H9 (cell line): ENCODE data around the gene ANKRA2. TPM values are rescaled to one million over a fixed set of nuclear protein-coding genes. Genes with fewer than 3 reads are reported as not detected.

Source experiments
- DNase-seq: peaks from one replicate; pipeline ENCODE4 v3.0.0-alpha.2; 2017
- H2AFZ ChIP-seq: one replicate; pipeline ENCODE4 v1.6.1; 2013; ENCODE audit warnings: mild to moderate bottlenecking, low read length, control low read depth, moderate library complexity
- H2AK5ac ChIP-seq: 2 replicates; pipeline ENCODE4 v1.6.1; 2013; ENCODE audit warnings: low read length, control low read depth, mixed read lengths; ENCODE audit not compliant: insufficient read length
- H2BK120ac ChIP-seq: one replicate; pipeline ENCODE4 v1.6.1; 2013; ENCODE audit warnings: low read depth, mild to moderate bottlenecking, low read length, control low read depth, inconsistent platforms; ENCODE audit not compliant: poor library complexity, severe bottlenecking
- H2BK12ac ChIP-seq: 2 replicates; pipeline ENCODE4 v1.6.1; 2013; ENCODE audit warnings: low read length, control low read depth, mixed read lengths, low read depth; ENCODE audit not compliant: insufficient read length
- H2BK15ac ChIP-seq: 2 replicates; pipeline ENCODE4 v1.6.1; 2013; ENCODE audit warnings: low read depth, low read length, control low read depth
- H2BK20ac ChIP-seq: one replicate; pipeline ENCODE4 v1.6.1; 2013; ENCODE audit warnings: low read depth, mild to moderate bottlenecking, low read length, control low read depth, inconsistent platforms; ENCODE audit not compliant: poor library complexity, severe bottlenecking
- H2BK5ac ChIP-seq: 2 replicates; pipeline ENCODE4 v1.6.1; 2013; ENCODE audit warnings: low read length, control low read depth, mixed read lengths; ENCODE audit not compliant: insufficient read length
- H3K14ac ChIP-seq: 2 replicates; pipeline ENCODE4 v1.6.1; 2013; ENCODE audit warnings: low read length, control low read depth; ENCODE audit not compliant: insufficient read depth
- H3K18ac ChIP-seq: 2 replicates; pipeline ENCODE4 v1.6.1; 2013; ENCODE audit warnings: low read depth, mild to moderate bottlenecking, mixed read lengths, low read length, control low read depth; ENCODE audit not compliant: insufficient read length
- H3K23ac ChIP-seq: 2 replicates; pipeline ENCODE4 v1.6.1; 2013; ENCODE audit warnings: low read length, control low read depth, mixed read lengths, low read depth; ENCODE audit not compliant: insufficient read length
- H3K23me2 ChIP-seq: 2 replicates; pipeline ENCODE4 v1.6.1; 2013; ENCODE audit warnings: low read depth, mild to moderate bottlenecking, mixed read lengths, low read length, control low read depth; ENCODE audit not compliant: insufficient read length, poor library complexity, severe bottlenecking
- H3K27ac ChIP-seq: 2 replicates; pipeline ENCODE4 v1.5.1; 2013; ENCODE audit warnings: low read length, control low read depth, mixed read lengths, low read depth; ENCODE audit not compliant: insufficient read length
- H3K27me3 ChIP-seq: 2 replicates; pipeline ENCODE4 v1.6.1; 2013; ENCODE audit warnings: low read length, control low read depth, inconsistent platforms; ENCODE audit not compliant: insufficient read depth
- H3K4ac ChIP-seq: 2 replicates; pipeline ENCODE4 v1.6.1; 2013; ENCODE audit warnings: low read depth, mild to moderate bottlenecking, control low read depth, inconsistent platforms, low read length, moderate library complexity
- H3K4me1 ChIP-seq: 2 replicates; pipeline ENCODE4 v1.6.1; 2013; ENCODE audit warnings: low read length, control low read depth, inconsistent platforms; ENCODE audit not compliant: insufficient read depth
- H3K4me2 ChIP-seq: 2 replicates; pipeline ENCODE4 v1.6.1; 2013; ENCODE audit warnings: low read length, control low read depth, mixed read lengths; ENCODE audit not compliant: insufficient read length, insufficient read depth
- H3K56ac ChIP-seq: 2 replicates; pipeline ENCODE4 v1.6.1; 2013; ENCODE audit warnings: low read depth, mild to moderate bottlenecking, mixed read lengths, low read length, control low read depth; ENCODE audit not compliant: insufficient read length
- H3K79me1 ChIP-seq: 2 replicates; pipeline ENCODE4 v1.6.1; 2013; ENCODE audit warnings: low read depth, mild to moderate bottlenecking, moderate library complexity, low read length, control low read depth, inconsistent platforms; ENCODE audit not compliant: insufficient read depth, poor library complexity, severe bottlenecking
- H3K79me2 ChIP-seq: 2 replicates; pipeline ENCODE4 v1.6.1; 2013; ENCODE audit warnings: low read length, control low read depth, inconsistent platforms; ENCODE audit not compliant: insufficient read depth
- H3K9ac ChIP-seq: 2 replicates; pipeline ENCODE4 v1.6.1; 2013; ENCODE audit warnings: low read length, control low read depth, mixed read lengths; ENCODE audit not compliant: insufficient read length; ENCODE audit errors: extremely low read depth
- H3K9me3 ChIP-seq: one replicate; pipeline ENCODE4 v1.6.1; 2013; ENCODE audit warnings: low read depth, low read length, inconsistent platforms; ENCODE audit not compliant: control insufficient read depth
- H3T11ph ChIP-seq: one replicate; pipeline ENCODE4 v1.6.1; 2013; ENCODE audit warnings: mild to moderate bottlenecking, low read length, control low read depth, inconsistent platforms
- H4K20me1 ChIP-seq: one replicate; pipeline ENCODE4 v1.6.1; 2013; ENCODE audit not compliant: control insufficient read depth, insufficient read length, insufficient read depth
- H4K5ac ChIP-seq: 2 replicates; pipeline ENCODE4 v1.6.1; 2013; ENCODE audit warnings: low read depth, mild to moderate bottlenecking, mixed read lengths, low read length, control low read depth; ENCODE audit not compliant: insufficient read length
- H4K8ac ChIP-seq: replicated peaks from 2 replicates; pipeline ENCODE4 v1.6.1; 2013; ENCODE audit warnings: low read length, control low read depth, mixed read lengths, low read depth; ENCODE audit not compliant: insufficient read length
- H4K91ac ChIP-seq: 2 replicates; pipeline ENCODE4 v1.6.1; 2013; ENCODE audit warnings: low read depth, mild to moderate bottlenecking, moderate library complexity, mixed read lengths, low read length, control low read depth; ENCODE audit not compliant: insufficient read length
- H3K27ac Mint-ChIP-seq, 3 experiments: 2 replicates in 2 of 3; 3 replicates in 1 of 3; pipeline ENCODE4 v1.8.0; 2020 to 2021; ENCODE audit warnings: mixed read lengths in 3 of 3, mild to moderate bottlenecking in 1 of 3, moderate library complexity in 1 of 3
- H3K27me3 Mint-ChIP-seq: 2 replicates; pipeline ENCODE4 v1.8.0; 2021; ENCODE audit warnings: low read depth, mild to moderate bottlenecking, moderate library complexity, mixed read lengths
- H3K36me3 Mint-ChIP-seq, 3 experiments: 2 replicates in 2 of 3; 3 replicates in 1 of 3; pipeline ENCODE4 v1.8.0; 2020 to 2021; ENCODE audit warnings: low read depth in 3 of 3, mixed read lengths in 3 of 3; ENCODE audit not compliant: insufficient read depth in 1 of 3
- H3K4me1 Mint-ChIP-seq, 2 experiments: 2 replicates each; pipeline ENCODE4 v1.8.0; 2020; ENCODE audit warnings: mixed read lengths in 2 of 2
- H3K4me3 Mint-ChIP-seq, 2 experiments: 2 replicates in 1 of 2; 3 replicates in 1 of 2; pipeline ENCODE4 v1.8.0; 2020 to 2021; ENCODE audit warnings: mild to moderate bottlenecking in 2 of 2, mixed read lengths in 2 of 2, moderate library complexity in 1 of 2
- H3K9me3 Mint-ChIP-seq, 2 experiments: 2 replicates in 1 of 2; 3 replicates in 1 of 2; pipeline ENCODE4 v1.8.0; 2020; ENCODE audit warnings: mild to moderate bottlenecking in 2 of 2, mixed read lengths in 2 of 2, moderate library complexity in 1 of 2
- WGBS: extraction: QIAGEN DNeasy Blood & Tissue Kit; methylation state at CpG from one replicate; pipeline ENCODE4 v1.1.7; 2013; ENCODE audit warnings: missing lambda C conversion rate, low lambda C conversion rate, mixed read lengths; ENCODE audit not compliant: insufficient read length; ENCODE audit errors: extremely low coverage; 5-methylcytosine and 5-hydroxymethylcytosine counted together
- total RNA-seq: library from RNA; stranded (reverse); gene quantifications from 2 replicates; pipeline ENCODE4 v1.2.1, GENCODE V29; 2021
- TF ChIP-seq, protein P1 (sequence below): fragments of 200-600 bp; sonication (generic); conservative IDR thresholded peaks from 3 replicates; pipeline ENCODE4 v1.8.0; 2021; ENCODE audit warnings: antibody characterized with exemption, mild to moderate bottlenecking

ANKRA2 gene
- total RNA-seq, 1 experiment from 2014 or later: 8.9 TPM

DNA sequence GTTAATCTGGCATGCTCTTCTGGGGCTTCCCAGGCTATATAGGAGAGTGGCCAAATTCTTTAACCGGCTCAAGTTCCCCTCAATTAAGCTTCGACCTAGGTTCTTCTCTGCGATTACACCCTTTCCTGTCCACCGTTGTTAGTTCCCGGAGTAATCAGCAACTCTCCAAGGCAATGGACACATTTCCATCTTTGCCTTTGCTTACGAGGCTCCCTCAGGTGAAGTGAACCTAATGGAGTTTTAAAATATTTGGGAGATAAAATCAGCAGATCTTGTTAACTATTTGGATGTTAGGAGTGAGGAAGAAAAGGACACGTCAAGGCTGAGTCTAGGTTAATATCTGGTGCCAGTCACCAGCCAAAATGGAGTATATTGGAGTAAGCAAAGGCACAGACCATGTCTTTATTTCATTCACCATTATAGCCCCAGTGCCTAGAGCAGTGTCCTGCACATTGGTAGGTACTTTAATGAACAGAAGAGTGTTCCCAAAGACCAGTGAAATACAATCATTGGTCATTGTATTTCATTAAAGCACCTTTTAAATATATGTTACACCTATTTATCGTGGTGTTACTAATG, 619 bp upstream of the ANKRA2 start:
- H3K4me1 Mint-ChIP-seq: peaks cover 12 to 15% of the 10 kb centered on the region in 2 experiments
- Histone ChIP-seq H3K27ac (no peak overlapping the region), H3K56ac (no peak overlapping the region), H3T11ph (no peak overlapping the region), H3K4ac (no peak overlapping the region), H2AFZ (no peak overlapping the region), H3K23ac (no peak overlapping the region), H2AK5ac (no peak overlapping the region), H4K91ac (no peak overlapping the region), H3K79me2 (peaks cover 16% of the 10 kb centered on the region), H2BK20ac (no peak overlapping the region), H3K9me3 (no peaks in the 10 kb centered on the region), H3K4me2 (peak overlapping the region; percentile 94), H2BK120ac (no peak overlapping the region), H3K4me1 (no peaks in the 10 kb centered on the region), H4K8ac (no peak overlapping the region), H4K20me1 (no peaks in the 10 kb centered on the region), H3K18ac (peak overlapping the region; percentile 69), H2BK5ac (no peak overlapping the region), H3K23me2 (peaks cover 4% of the 10 kb centered on the region), H2BK12ac (no peak overlapping the region), H3K9ac (peak overlapping the region; percentile 88), H2BK15ac (no peak overlapping the region), H3K79me1 (no peaks in the 10 kb centered on the region), H3K14ac (peak overlapping the region; percentile 36; the same call in 1 of the 2 replicates), H3K27me3 (no peaks in the 10 kb centered on the region), H4K5ac (no peak overlapping the region)
- DNase-seq: no peak
- H3K36me3 Mint-ChIP-seq: peaks cover 9 to 30% (median 29%) of the 10 kb centered on the region in 3 experiments; a peak in 5 of 7 replicates
- H3K27ac Mint-ChIP-seq: peak overlapping the region; percentile 98 to 100 (median 98)
- H3K4me3 Mint-ChIP-seq: peak overlapping the region; percentile 95 to 98
- TF ChIP-seq, protein P1, sequence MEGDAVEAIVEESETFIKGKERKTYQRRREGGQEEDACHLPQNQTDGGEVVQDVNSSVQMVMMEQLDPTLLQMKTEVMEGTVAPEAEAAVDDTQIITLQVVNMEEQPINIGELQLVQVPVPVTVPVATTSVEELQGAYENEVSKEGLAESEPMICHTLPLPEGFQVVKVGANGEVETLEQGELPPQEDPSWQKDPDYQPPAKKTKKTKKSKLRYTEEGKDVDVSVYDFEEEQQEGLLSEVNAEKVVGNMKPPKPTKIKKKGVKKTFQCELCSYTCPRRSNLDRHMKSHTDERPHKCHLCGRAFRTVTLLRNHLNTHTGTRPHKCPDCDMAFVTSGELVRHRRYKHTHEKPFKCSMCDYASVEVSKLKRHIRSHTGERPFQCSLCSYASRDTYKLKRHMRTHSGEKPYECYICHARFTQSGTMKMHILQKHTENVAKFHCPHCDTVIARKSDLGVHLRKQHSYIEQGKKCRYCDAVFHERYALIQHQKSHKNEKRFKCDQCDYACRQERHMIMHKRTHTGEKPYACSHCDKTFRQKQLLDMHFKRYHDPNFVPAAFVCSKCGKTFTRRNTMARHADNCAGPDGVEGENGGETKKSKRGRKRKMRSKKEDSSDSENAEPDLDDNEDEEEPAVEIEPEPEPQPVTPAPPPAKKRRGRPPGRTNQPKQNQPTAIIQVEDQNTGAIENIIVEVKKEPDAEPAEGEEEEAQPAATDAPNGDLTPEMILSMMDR: no peak
- H3K27me3 Mint-ChIP-seq: no peaks in the 10 kb centered on the region
- no CpG with 5 or more reads among the region's 8 CpGs for WGBS
- H3K9me3 Mint-ChIP-seq: no peaks in the 10 kb centered on the region
